ENCODE measurements around the gene CHCHD3. TPM values are rescaled to one million over a fixed set of nuclear protein-coding genes. Genes with fewer than 3 reads are reported as not detected.

Gene CHCHD3
- polyA plus RNA-seq, 3 donors = 30.5 to 56.7 (median 48.8) TPM

- Histone ChIP-seq H2AFZ (ENCODE audit: insufficient read depth, low read depth, low read length, poor library complexity, severe bottlenecking) (no peak overlapping the region), H3K4me2 (replicated peaks; ENCODE audit: extremely low read depth, low read length, poor library complexity, severe bottlenecking) (no peak overlapping the region), H3K79me2 (ENCODE audit: insufficient read depth, low read length) (no peaks in the 10 kb centered on the region), H3K4me3 (replicated peaks in 1 of 3; ENCODE audit: low read depth in 2 of 3, low read length in 3 of 3) (no peak overlapping the region), H3K36me3 (replicated peaks in 1 of 2; ENCODE audit: control insufficient read depth in 1 of 2, insufficient read depth in 2 of 2, low read length in 2 of 2) (no peaks in the 10 kb centered on the region), H3K9ac (ENCODE audit: insufficient read depth, low read length, poor library complexity, severe bottlenecking) (no peak overlapping the region), H3K9me3 (replicated peaks in 1 of 2; ENCODE audit: control insufficient read depth in 1 of 2, insufficient read depth in 1 of 2, low read length in 2 of 2) (peaks cover 0 to 7% of the 10 kb centered on the region in 2 donors), H4K20me1 (ENCODE audit: insufficient read depth, low read length) (no peaks in the 10 kb centered on the region), H3K27me3 (ENCODE audit: control insufficient read depth in 2 of 2, insufficient read depth in 2 of 2, low read length in 2 of 2) (no peaks in the 10 kb centered on the region), H3K27ac (ENCODE audit: low read depth in 1 of 2, low read length in 2 of 2) (no peak overlapping the region), H3K4me1 (ENCODE audit: control insufficient read depth in 1 of 2, insufficient read depth in 2 of 2, low read length in 2 of 2) (no peaks in the 10 kb centered on the region)
- no peaks in the 10 kb centered on the region for H3K36me3 Mint-ChIP-seq
- WGBS (ENCODE audit: insufficient coverage) = 67% methylated on average over 1 of the region's 1 CpG
- intact Hi-C loops (cut with micrococcal nuclease) = no loop called here
- H3K27ac Mint-ChIP-seq = no peak overlapping the region
- peaks cover 0 to 11% (median 2%) of the 10 kb centered on the region in 3 donors for H3K27me3 Mint-ChIP-seq (ENCODE audit: low read depth in 3 of 3)
- TF ChIP-seq, protein P1, sequence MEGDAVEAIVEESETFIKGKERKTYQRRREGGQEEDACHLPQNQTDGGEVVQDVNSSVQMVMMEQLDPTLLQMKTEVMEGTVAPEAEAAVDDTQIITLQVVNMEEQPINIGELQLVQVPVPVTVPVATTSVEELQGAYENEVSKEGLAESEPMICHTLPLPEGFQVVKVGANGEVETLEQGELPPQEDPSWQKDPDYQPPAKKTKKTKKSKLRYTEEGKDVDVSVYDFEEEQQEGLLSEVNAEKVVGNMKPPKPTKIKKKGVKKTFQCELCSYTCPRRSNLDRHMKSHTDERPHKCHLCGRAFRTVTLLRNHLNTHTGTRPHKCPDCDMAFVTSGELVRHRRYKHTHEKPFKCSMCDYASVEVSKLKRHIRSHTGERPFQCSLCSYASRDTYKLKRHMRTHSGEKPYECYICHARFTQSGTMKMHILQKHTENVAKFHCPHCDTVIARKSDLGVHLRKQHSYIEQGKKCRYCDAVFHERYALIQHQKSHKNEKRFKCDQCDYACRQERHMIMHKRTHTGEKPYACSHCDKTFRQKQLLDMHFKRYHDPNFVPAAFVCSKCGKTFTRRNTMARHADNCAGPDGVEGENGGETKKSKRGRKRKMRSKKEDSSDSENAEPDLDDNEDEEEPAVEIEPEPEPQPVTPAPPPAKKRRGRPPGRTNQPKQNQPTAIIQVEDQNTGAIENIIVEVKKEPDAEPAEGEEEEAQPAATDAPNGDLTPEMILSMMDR (IDR thresholded peaks at IDR 0.05) = no peak
- H3K9me3 Mint-ChIP-seq = peaks cover 4 to 20% (median 12%) of the 10 kb centered on the region in 7 donors
- no peak for DNase-seq
- H3K4me1 Mint-ChIP-seq = no peaks in the 10 kb centered on the region
- H3K4me3 Mint-ChIP-seq = no peak overlapping the region
Observed at GRCh38 chr7:133108023-133108422, 26.1 kb upstream of the CHCHD3 start.

- DNase-seq = no peak
- Histone ChIP-seq H3K9me3 (replicated peaks in 1 of 2; ENCODE audit: control insufficient read depth in 1 of 2, insufficient read depth in 1 of 2, low read length in 2 of 2) (no peaks in the 10 kb centered on the region), H3K4me1 (ENCODE audit: control insufficient read depth in 1 of 2, insufficient read depth in 2 of 2, low read length in 2 of 2) (no peaks in the 10 kb centered on the region), H4K20me1 (ENCODE audit: insufficient read depth, low read length) (no peaks in the 10 kb centered on the region), H3K4me3 (replicated peaks in 1 of 3; ENCODE audit: low read depth in 2 of 3, low read length in 3 of 3) (no peak overlapping the region), H3K27me3 (ENCODE audit: control insufficient read depth in 2 of 2, insufficient read depth in 2 of 2, low read length in 2 of 2) (no peaks in the 10 kb centered on the region), H3K79me2 (ENCODE audit: insufficient read depth, low read length) (no peaks in the 10 kb centered on the region), H3K4me2 (replicated peaks; ENCODE audit: extremely low read depth, low read length, poor library complexity, severe bottlenecking) (no peak overlapping the region), H3K9ac (ENCODE audit: insufficient read depth, low read length, poor library complexity, severe bottlenecking) (no peak overlapping the region), H3K27ac (ENCODE audit: low read depth in 1 of 2, low read length in 2 of 2) (no peak overlapping the region), H2AFZ (ENCODE audit: insufficient read depth, low read depth, low read length, poor library complexity, severe bottlenecking) (no peak overlapping the region), H3K36me3 (replicated peaks in 1 of 2; ENCODE audit: control insufficient read depth in 1 of 2, insufficient read depth in 2 of 2, low read length in 2 of 2) (no peaks in the 10 kb centered on the region)
- no peaks in the 10 kb centered on the region for H3K36me3 Mint-ChIP-seq
- no peak overlapping the region for H3K4me3 Mint-ChIP-seq
- TF ChIP-seq, protein P1 (IDR thresholded peaks at IDR 0.05) = no peak
- intact Hi-C loops (cut with micrococcal nuclease) = no loop called here
- H3K4me1 Mint-ChIP-seq = no peaks in the 10 kb centered on the region
- H3K27ac Mint-ChIP-seq = no peak overlapping the region
- peaks cover 0 to 2% (median 0%) of the 10 kb centered on the region in 7 donors for H3K9me3 Mint-ChIP-seq
- WGBS (ENCODE audit: insufficient coverage) = no CpG with 5 or more reads among the region's 6 CpGs
- peaks cover 3 to 10% (median 4%) of the 10 kb centered on the region in 3 donors for H3K27me3 Mint-ChIP-seq (ENCODE audit: low read depth in 3 of 3)
Observed at GRCh38 chr7:133102276-133103060, 20.6 kb upstream of the CHCHD3 start.
